K562 (cell line): ENCODE measurements around the gene SH3BGRL3. TPM values are rescaled to one million over a fixed set of nuclear protein-coding genes. Genes with fewer than 3 reads are reported as not detected.

Experiments used
- CCNT2 ChIP-seq: IDR thresholded peaks from 2 replicates; pipeline ENCODE4 v1.6.1; 2011; ENCODE audit warnings: borderline replicate concordance, low read depth, mild to moderate bottlenecking, moderate library complexity, mixed read lengths, low read length; ENCODE audit not compliant: insufficient read length; ENCODE audit errors: extremely low read depth
- CHCHD3 ChIP-seq: fragments of 250-450 bp; sonication (Bioruptor Pico); IDR thresholded peaks from 2 replicates; pipeline ENCODE4 v2.1.2; 2022; ENCODE audit warnings: mild to moderate bottlenecking
- CREM ChIP-seq: IDR thresholded peaks from 2 replicates; pipeline ENCODE4 v1.6.1; 2014; ENCODE audit warnings: antibody characterized with exemption, low read depth
- ELK1 ChIP-seq: sonication (generic); formaldehyde crosslinking; IDR thresholded peaks from 2 replicates; pipeline ENCODE4 v1.8.1; 2022; ENCODE audit warnings: missing genetic modification reagents
- FUS ChIP-seq: fragments of 200-400 bp; formaldehyde crosslinking; optimal IDR thresholded peaks from 2 replicates; pipeline ENCODE3; 2017; ENCODE audit warnings: low read depth, low read length
- GTF2E2 ChIP-seq: fragments of 200-800 bp; sonication (Bioruptor generic); IDR thresholded peaks from 2 replicates; pipeline ENCODE4 v1.6.1; 2016; ENCODE audit warnings: missing genetic modification characterization, missing compliant biosample characterization
- HLTF ChIP-seq: fragments of 450-650 bp; IDR thresholded peaks from 2 replicates; pipeline ENCODE4 v1.6.1; 2016
- KDM1A ChIP-seq, 2 experiments: fragments of 450-650 bp; IDR thresholded peaks; 2 replicates each; pipeline ENCODE4 v1.6.1; 2016; ENCODE audit warnings: mild to moderate bottlenecking in 2 of 2
- LARP7 ChIP-seq: fragments of 450-650 bp; IDR thresholded peaks from 2 replicates; pipeline ENCODE4 v1.6.1; 2016
- MAZ ChIP-seq, 2 experiments: fragments of 450-650 bp in 1 of 2; sonication (generic) in 1 of 2; formaldehyde crosslinking; IDR thresholded peaks in 1 of 2; conservative IDR thresholded peaks in 1 of 2; 2 replicates each; pipeline versions ENCODE4 v1.4.0 to v1.5.0; 2020; ENCODE audit warnings: mild to moderate bottlenecking in 1 of 2, missing genetic modification reagents in 1 of 2
- MTF1 ChIP-seq: fragments of 250-450 bp; sonication (Bioruptor Pico); IDR thresholded peaks from 2 replicates; pipeline ENCODE4 v1.9.0; 2021; ENCODE audit warnings: moderate library complexity, mild to moderate bottlenecking, inconsistent platforms, borderline replicate concordance
- NR2C2 ChIP-seq, 2 experiments: fragments of 200-800 bp in 1 of 2; sonication (Bioruptor generic) in 1 of 2; sonication (generic) in 1 of 2; formaldehyde crosslinking in 1 of 2; IDR thresholded peaks; 2 replicates each; pipeline versions ENCODE4 v1.6.1 to v1.8.0; 2016 to 2022; ENCODE audit warnings: mild to moderate bottlenecking in 1 of 2, missing compliant biosample characterization in 1 of 2, missing genetic modification characterization in 1 of 2, missing genetic modification reagents in 1 of 2
- PATZ1 ChIP-seq: fragments of 250-450 bp; sonication (Bioruptor Pico); IDR thresholded peaks from 2 replicates; pipeline ENCODE4 v1.5.0; 2020; ENCODE audit warnings: mild to moderate bottlenecking, borderline replicate concordance
- POLR2G ChIP-seq: fragments of 200-400 bp; formaldehyde crosslinking; IDR thresholded peaks from 2 replicates; pipeline ENCODE4 v1.6.1; 2017; ENCODE audit warnings: low read depth, mild to moderate bottlenecking, antibody characterized with exemption, low read length, moderate library complexity
- SMAD1 ChIP-seq: fragments of 150-350 bp; IDR thresholded peaks from 2 replicates; pipeline ENCODE4 v1.6.1; 2014; ENCODE audit warnings: low read length, low read depth; ENCODE audit not compliant: partially characterized antibody
- SMAD3 ChIP-seq: fragments of 450-650 bp; formaldehyde crosslinking; conservative IDR thresholded peaks from 2 replicates; pipeline ENCODE4 v1.4.0; 2020; ENCODE audit warnings: mild to moderate bottlenecking
- TAF7 ChIP-seq: fragments of 450-650 bp; IDR thresholded peaks from 2 replicates; pipeline ENCODE4 v1.6.1; 2016; ENCODE audit warnings: missing genetic modification characterization, missing compliant biosample characterization
- ZNF133 ChIP-seq: fragments of 250-450 bp; sonication (Bioruptor Pico); IDR thresholded peaks from 2 replicates; pipeline ENCODE4 v1.4.0; 2020; ENCODE audit warnings: mild to moderate bottlenecking
- ZNF561 ChIP-seq: fragments of 450-650 bp; formaldehyde crosslinking; conservative IDR thresholded peaks from 2 replicates; pipeline ENCODE4 v1.4.0; 2020; ENCODE audit warnings: mild to moderate bottlenecking, moderate library complexity
- ZNF764 ChIP-seq: fragments of 250-450 bp; sonication (Bioruptor Pico); IDR thresholded peaks from 2 replicates; pipeline ENCODE4 v1.4.0; 2020; ENCODE audit warnings: low read depth, mild to moderate bottlenecking, moderate library complexity
- ZNF766 ChIP-seq: fragments of 200-800 bp; sonication (Bioruptor generic); conservative IDR thresholded peaks from 2 replicates; pipeline ENCODE4 v1.6.1; 2016; ENCODE audit warnings: missing genetic modification characterization, missing compliant biosample characterization
- polyA plus RNA-seq, 8 experiments: library from polyadenylated mRNA; depleted of rRNA in 4 of 8; stranded (reverse) in 5 of 8; unstranded in 3 of 8; fragments of >200 nt; fragmentation: Nextera tagmentation in 2 of 8; fragmentation: Illumina TruSeq in 1 of 8; extraction: Ambion mirVana in 2 of 8; extraction: Trizol in 1 of 8; gene quantifications; 2 replicates each; pipeline versions ENCODE4 v1.2.1 to v1.2.3, GENCODE V29; 2011 to 2014; ENCODE audit warnings: inconsistent platforms in 1 of 8, missing spikeins in 1 of 8
- total RNA-seq, 7 experiments: library from RNA; depleted of rRNA in 6 of 7; stranded (reverse); fragments of >200 nt in 6 of 7; fragmentation: Illumina TruSeq in 2 of 7; extraction: Trizol in 2 of 7; gene quantifications; 2 replicates each; pipeline versions ENCODE4 v1.2.1 to v1.2.3, GENCODE V29; 2011 to 2021; ENCODE audit warnings: low replicate concordance in 1 of 7
- TF ChIP-seq, protein P1 (sequence below): fragments of 450-650 bp; IDR thresholded peaks from 2 replicates; pipeline ENCODE4 v1.6.1; 2018; ENCODE audit not compliant: partially characterized antibody

Gene SH3BGRL3
- total and polyA plus RNA-seq, 9 of the 15 experiments (the other 6 are each of a cell fraction or from before 2014, with no cell fraction given): 30.3 to 140 (median 54.2) TPM

DNA sequence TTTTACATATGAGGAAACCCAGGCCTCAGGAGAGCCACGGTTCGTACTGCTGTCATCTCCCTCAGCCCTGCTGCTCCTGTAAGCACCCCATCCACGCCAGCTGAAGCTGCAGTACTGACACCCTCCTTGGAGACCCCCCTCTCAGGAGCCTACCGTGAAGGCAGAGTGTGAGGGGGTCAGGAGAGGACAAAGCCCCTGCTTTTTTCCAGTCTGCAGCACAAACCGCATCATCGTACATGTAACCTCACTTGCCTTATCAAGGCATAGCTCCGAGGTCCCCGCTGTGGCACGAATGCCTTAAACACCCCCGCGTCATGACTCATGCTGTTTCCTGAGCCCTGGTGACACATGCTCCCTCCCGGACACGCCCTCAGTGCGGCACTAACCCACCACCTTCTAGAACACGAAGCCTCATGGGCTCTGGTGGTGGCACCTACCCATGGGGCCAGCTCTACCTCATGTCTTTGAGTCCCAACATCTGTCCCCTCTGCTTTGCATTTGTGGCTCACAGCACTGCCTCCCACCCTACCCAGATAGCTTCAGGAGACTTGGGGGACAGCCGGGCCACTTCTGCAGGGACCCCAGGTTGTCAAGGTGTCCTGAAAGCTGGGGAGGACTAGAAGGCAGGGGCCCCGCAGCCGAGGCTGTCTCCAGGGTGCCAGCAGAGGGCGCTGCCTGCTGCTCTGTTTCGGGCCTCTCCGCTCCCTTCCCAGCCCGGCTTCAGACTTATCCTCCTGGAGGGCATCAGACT is 4.9 kb downstream of the SH3BGRL3 start (continued):
- TF ChIP-seq, protein P1, sequence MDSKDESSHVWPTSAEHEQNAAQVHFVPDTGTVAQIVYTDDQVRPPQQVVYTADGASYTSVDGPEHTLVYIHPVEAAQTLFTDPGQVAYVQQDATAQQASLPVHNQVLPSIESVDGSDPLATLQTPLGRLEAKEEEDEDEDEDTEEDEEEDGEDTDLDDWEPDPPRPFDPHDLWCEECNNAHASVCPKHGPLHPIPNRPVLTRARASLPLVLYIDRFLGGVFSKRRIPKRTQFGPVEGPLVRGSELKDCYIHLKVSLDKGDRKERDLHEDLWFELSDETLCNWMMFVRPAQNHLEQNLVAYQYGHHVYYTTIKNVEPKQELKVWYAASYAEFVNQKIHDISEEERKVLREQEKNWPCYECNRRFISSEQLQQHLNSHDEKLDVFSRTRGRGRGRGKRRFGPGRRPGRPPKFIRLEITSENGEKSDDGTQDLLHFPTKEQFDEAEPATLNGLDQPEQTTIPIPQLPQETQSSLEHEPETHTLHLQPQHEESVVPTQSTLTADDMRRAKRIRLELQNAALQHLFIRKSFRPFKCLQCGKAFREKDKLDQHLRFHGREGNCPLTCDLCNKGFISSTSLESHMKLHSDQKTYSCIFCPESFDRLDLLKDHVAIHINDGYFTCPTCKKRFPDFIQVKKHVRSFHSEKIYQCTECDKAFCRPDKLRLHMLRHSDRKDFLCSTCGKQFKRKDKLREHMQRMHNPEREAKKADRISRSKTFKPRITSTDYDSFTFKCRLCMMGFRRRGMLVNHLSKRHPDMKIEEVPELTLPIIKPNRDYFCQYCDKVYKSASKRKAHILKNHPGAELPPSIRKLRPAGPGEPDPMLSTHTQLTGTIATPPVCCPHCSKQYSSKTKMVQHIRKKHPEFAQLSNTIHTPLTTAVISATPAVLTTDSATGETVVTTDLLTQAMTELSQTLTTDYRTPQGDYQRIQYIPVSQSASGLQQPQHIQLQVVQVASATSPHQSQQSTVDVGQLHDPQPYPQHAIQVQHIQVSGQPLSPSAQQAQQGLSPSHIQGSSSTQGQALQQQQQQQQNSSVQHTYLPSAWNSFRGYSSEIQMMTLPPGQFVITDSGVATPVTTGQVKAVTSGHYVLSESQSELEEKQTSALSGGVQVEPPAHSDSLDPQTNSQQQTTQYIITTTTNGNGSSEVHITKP: peak; percentile 49
- TF ChIP-seq TAF7: no peak
- no peak for TF ChIP-seq FUS
- TF ChIP-seq LARP7: no peak
- TF ChIP-seq MTF1 (CRISPR knock-in tag): no peak
- TF ChIP-seq CCNT2: peak; percentile 81
- TF ChIP-seq KDM1A (IDR thresholded peaks at IDR 0.05): peak; percentile 41 to 75; a peak in 3 of 4 replicates
- no peak for TF ChIP-seq SMAD1
- no peak for TF ChIP-seq ELK1 (CRISPR knock-in tag)
- TF ChIP-seq CHCHD3 (CRISPR knock-in tag): no peak
- TF ChIP-seq CREM: peak; percentile 91
- peak; percentile 75; the same call in 1 of the 2 replicates for TF ChIP-seq HLTF
- no peak for TF ChIP-seq ZNF764 (CRISPR knock-in tag)
- TF ChIP-seq ZNF133 (CRISPR knock-in tag): no peak
- TF ChIP-seq ZNF561 (CRISPR knock-in tag): no peak
- 0 out of 2 replicates have a peak, but pooled peaks have one; percentile 8 for TF ChIP-seq SMAD3 (CRISPR knock-in tag)
- peak; percentile 32 for TF ChIP-seq POLR2G
- TF ChIP-seq NR2C2 (CRISPR knock-in tag; IDR thresholded peaks at IDR 0.05): peak; percentile 82
- peak; percentile 84 for TF ChIP-seq NR2C2 (tag; IDR thresholded peaks at IDR 0.05)
- TF ChIP-seq GTF2E2: no peak
- no peak for TF ChIP-seq PATZ1 (CRISPR knock-in tag)
- peak; percentile 87 for TF ChIP-seq ZNF766 (CRISPR knock-in tag)
- peak; percentile 85 to 93 for TF ChIP-seq MAZ (CRISPR knock-in tag; conservative IDR thresholded peaks at IDR 0.05 in 1 of 2, IDR thresholded peaks at IDR 0.05 in 1 of 2)
